ENCODE measurements around the gene PTPN14.

The PTPN14 gene

DNA sequence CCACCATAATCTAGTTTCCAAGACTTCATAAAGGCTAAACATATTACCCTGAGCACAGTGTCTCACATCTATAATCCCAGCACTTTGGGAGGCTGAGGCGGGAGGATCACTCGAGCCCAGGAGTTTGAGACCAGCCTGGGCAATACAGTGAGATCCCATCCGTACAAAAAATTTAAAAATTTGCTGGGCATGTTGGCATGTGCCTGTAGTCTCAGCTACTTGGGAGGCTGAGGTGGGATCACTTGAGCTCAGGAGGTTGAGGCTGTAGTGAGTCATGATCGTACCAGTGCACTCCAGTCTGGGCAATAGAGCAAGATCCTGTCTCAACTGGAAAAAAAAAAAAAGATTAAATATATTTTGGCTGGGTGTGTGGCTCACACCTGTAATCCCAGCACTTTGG, 90.1 kb downstream of the PTPN14 start:
- Mint-ChIP-seq H3K27me3 (ENCODE audit: low read depth) (peaks cover 5% of the 10 kb centered on the region), H3K4me3 (no peak overlapping the region), H3K36me3 (ENCODE audit: low read depth) (peaks cover 11% of the 10 kb centered on the region), H3K27ac (no peak overlapping the region), H3K9me3 (no peaks in the 10 kb centered on the region), H3K4me1 (peaks cover 13% of the 10 kb centered on the region)
- TF ChIP-seq, protein P1, sequence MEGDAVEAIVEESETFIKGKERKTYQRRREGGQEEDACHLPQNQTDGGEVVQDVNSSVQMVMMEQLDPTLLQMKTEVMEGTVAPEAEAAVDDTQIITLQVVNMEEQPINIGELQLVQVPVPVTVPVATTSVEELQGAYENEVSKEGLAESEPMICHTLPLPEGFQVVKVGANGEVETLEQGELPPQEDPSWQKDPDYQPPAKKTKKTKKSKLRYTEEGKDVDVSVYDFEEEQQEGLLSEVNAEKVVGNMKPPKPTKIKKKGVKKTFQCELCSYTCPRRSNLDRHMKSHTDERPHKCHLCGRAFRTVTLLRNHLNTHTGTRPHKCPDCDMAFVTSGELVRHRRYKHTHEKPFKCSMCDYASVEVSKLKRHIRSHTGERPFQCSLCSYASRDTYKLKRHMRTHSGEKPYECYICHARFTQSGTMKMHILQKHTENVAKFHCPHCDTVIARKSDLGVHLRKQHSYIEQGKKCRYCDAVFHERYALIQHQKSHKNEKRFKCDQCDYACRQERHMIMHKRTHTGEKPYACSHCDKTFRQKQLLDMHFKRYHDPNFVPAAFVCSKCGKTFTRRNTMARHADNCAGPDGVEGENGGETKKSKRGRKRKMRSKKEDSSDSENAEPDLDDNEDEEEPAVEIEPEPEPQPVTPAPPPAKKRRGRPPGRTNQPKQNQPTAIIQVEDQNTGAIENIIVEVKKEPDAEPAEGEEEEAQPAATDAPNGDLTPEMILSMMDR (IDR thresholded peaks at IDR 0.05; ENCODE audit: unreplicated experiment in 3 of 3) = no peak

DNA sequence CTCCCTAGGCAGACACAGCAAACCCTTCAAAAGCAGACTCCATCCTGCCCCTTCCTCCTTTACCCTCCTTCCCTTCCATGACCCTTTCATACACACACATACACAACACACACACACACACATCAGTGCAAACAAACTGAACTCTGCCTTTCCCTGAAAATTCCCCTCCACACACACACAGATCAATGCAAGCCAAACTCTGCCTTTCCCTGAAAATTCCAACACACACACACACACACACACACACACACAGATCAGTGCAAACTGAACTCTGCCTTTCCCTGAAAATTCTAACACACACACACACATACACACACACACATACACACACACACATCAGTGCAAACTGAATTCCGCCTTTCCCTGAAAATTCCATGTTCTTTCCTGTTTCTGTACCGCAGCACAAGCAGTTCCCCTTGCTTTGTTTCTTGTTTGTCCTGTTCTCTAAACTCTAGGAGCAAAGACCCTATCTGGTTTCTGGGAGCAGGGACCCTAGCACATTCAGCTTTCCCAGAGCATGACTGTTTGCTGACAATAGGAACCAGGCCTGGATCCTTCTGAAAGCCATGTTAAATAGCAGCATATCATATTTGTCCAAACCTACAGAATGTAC, 91.0 kb downstream of the PTPN14 start:
- Mint-ChIP-seq H3K4me3 (no peak overlapping the region), H3K27me3 (ENCODE audit: low read depth) (peaks cover 5% of the 10 kb centered on the region), H3K9me3 (no peaks in the 10 kb centered on the region), H3K4me1 (peaks cover 12% of the 10 kb centered on the region), H3K27ac (peak overlapping the region; percentile 4 to 51 (median 45)), H3K36me3 (ENCODE audit: low read depth) (peaks cover 11% of the 10 kb centered on the region)
- TF ChIP-seq, protein P1 (IDR thresholded peaks at IDR 0.05; ENCODE audit: unreplicated experiment in 3 of 3) = no peak

DNA sequence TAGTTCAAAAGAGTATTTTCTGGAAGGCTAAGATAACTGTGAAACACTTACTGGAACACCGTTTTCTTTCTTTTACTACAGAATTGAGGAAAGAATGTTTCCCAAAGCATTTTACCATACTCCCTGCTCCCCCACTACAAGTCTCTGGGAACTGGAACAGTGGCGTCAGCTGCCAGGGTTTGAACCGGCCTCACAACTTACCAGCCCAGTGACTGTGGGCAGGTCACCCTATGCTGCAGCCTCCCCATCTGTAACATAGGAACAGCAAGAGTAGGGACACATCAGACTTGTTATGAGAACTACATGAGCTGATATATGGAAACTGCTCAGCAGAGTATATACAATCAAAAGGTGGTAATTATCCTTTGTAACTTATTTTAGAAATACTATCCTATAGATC, 91.5 kb downstream of the PTPN14 start:
- Mint-ChIP-seq H3K4me1 (peaks cover 12% of the 10 kb centered on the region), H3K27ac (no peak overlapping the region), H3K36me3 (ENCODE audit: low read depth) (peaks cover 11% of the 10 kb centered on the region), H3K27me3 (ENCODE audit: low read depth) (peaks cover 5% of the 10 kb centered on the region), H3K9me3 (no peaks in the 10 kb centered on the region), H3K4me3 (no peak overlapping the region)
- TF ChIP-seq, protein P1 (IDR thresholded peaks at IDR 0.05; ENCODE audit: unreplicated experiment in 3 of 3) = no peak

DNA sequence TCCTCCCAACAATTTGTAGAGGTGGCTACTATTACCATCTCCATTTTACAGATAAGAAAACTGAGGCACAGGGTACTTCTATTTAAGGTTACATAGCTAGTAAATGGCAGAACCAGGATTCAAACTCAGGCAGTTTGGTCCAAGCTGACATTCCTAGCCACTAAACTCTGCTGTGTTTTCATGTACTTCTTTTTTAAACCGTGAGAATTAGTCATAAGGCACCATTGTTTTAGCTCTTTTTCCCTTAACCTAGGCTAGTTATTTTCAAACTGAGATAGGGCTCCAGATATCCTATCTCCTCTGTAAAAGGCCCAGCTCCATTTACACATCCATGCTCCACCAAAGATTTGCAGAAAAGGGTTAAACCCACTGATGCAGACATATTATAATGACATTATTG, 92.9 kb downstream of the PTPN14 start:
- Mint-ChIP-seq H3K27ac (no peak overlapping the region), H3K9me3 (no peaks in the 10 kb centered on the region), H3K36me3 (ENCODE audit: low read depth) (peaks cover 7% of the 10 kb centered on the region), H3K27me3 (ENCODE audit: low read depth) (no peaks in the 10 kb centered on the region), H3K4me1 (peaks cover 5% of the 10 kb centered on the region), H3K4me3 (no peak overlapping the region)
- TF ChIP-seq, protein P1 (IDR thresholded peaks at IDR 0.05; ENCODE audit: unreplicated experiment in 3 of 3) = no peak

DNA sequence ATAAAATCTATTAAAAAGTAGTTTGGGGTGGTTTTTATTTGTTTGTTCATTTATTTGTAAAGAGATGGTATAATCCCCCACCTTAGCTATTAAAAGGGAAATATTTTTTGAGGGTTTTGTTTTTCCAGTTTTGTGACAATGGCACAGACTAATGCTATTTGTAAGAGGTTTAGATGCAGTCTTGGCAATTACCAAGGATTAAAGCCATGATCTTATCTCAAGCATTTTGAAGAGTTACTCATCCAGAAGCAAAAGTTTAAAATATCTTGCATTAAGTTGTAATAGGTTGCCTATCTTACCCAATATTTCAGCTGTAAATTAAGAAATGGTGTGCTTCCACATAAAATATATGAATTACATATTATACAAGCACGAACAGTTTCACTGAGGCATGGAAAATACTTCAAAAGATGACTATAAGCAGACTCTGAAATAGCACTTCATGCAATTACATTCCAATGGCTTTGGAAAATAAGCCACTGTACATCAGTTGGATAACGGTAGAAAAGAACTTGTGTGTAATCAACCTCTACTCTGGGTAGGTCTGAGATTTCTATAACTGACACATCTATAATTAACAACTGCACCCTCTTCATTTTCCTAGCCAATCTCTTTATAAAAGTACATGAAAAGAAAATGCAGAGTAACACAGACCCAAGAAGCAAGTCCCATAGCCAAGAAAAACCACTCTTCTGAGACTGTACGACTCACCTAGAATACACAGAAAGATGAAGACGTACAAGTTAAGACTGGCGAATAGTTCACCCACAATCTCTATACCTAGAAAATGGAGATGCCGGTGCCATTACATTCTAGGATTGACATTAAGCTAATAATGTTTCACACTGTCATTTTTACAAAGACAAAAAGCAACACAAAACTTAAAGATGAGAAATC, 95.2 kb downstream of the PTPN14 start:
- H3K27me3 Mint-ChIP-seq (ENCODE audit: low read depth) = no peaks in the 10 kb centered on the region
- peaks cover 10% of the 10 kb centered on the region for H3K36me3 Mint-ChIP-seq (ENCODE audit: low read depth)
- no peaks in the 10 kb centered on the region for H3K9me3 Mint-ChIP-seq
- no peak overlapping the region for H3K27ac Mint-ChIP-seq
- no peak overlapping the region for H3K4me3 Mint-ChIP-seq
- H3K4me1 Mint-ChIP-seq = peaks cover 16% of the 10 kb centered on the region
- TF ChIP-seq, protein P1 (IDR thresholded peaks at IDR 0.05; ENCODE audit: unreplicated experiment in 3 of 3) = no peak

Measured in nephron (organoid).